ENCODE measurements around the gene VSIG4.

VSIG4 gene

DNA sequence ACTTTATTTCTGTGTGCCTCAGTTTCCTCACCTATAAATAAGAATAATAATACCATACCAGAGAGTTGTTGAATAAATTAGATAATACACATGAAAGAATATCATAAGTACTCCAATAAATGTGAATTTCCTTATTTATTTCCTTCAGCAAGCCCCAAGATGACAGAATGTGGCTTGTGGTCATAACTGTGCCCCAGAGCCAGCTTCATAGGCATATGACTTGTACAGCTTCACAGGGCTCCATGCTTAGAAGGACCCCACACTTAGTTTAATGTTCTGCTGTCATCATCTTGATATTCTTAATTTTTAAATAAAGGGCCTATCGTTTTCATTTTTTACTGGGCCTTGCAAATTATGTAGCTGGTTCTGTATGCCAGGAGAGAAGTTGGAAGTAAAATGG lies 25.3 kb downstream of the VSIG4 start:
- Histone ChIP-seq H3K4me1 (peaks cover 6% of the 10 kb centered on the region), H3K9ac (no peak overlapping the region), H3K4me3 (ENCODE audit: low read depth, low read length) (no peak overlapping the region), H3K27ac (no peak overlapping the region), H3K9me3 (ENCODE audit: control insufficient read depth, low read length) (no peaks in the 10 kb centered on the region), H2AFZ (no peak overlapping the region), H3K36me3 (ENCODE audit: control insufficient read depth, insufficient read depth, low read length) (no peaks in the 10 kb centered on the region), H3K79me2 (no peaks in the 10 kb centered on the region), H3K27me3 (ENCODE audit: control insufficient read depth, insufficient read depth, low read length) (no peaks in the 10 kb centered on the region), H3K4me2 (ENCODE audit: low read length) (no peak overlapping the region)
- TF ChIP-seq, protein P1, sequence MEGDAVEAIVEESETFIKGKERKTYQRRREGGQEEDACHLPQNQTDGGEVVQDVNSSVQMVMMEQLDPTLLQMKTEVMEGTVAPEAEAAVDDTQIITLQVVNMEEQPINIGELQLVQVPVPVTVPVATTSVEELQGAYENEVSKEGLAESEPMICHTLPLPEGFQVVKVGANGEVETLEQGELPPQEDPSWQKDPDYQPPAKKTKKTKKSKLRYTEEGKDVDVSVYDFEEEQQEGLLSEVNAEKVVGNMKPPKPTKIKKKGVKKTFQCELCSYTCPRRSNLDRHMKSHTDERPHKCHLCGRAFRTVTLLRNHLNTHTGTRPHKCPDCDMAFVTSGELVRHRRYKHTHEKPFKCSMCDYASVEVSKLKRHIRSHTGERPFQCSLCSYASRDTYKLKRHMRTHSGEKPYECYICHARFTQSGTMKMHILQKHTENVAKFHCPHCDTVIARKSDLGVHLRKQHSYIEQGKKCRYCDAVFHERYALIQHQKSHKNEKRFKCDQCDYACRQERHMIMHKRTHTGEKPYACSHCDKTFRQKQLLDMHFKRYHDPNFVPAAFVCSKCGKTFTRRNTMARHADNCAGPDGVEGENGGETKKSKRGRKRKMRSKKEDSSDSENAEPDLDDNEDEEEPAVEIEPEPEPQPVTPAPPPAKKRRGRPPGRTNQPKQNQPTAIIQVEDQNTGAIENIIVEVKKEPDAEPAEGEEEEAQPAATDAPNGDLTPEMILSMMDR (IDR thresholded peaks at IDR 0.05) = no peak

- no peak overlapping the region for H3K9ac ChIP-seq
- no peak overlapping the region for H3K4me2 ChIP-seq (ENCODE audit: low read length)
- H3K79me2 ChIP-seq = no peaks in the 10 kb centered on the region
- H3K36me3 ChIP-seq (ENCODE audit: control insufficient read depth, insufficient read depth, low read length) = no peaks in the 10 kb centered on the region
- H2AFZ ChIP-seq = no peak overlapping the region
- TF ChIP-seq, protein P1 (IDR thresholded peaks at IDR 0.05) = no peak
- no peaks in the 10 kb centered on the region for H3K9me3 ChIP-seq (ENCODE audit: control insufficient read depth, low read length)
- no peak overlapping the region for H3K27ac ChIP-seq
- H3K4me1 ChIP-seq = peaks cover 6% of the 10 kb centered on the region
- H3K27me3 ChIP-seq (ENCODE audit: control insufficient read depth, insufficient read depth, low read length) = no peaks in the 10 kb centered on the region
- no peak overlapping the region for H3K4me3 ChIP-seq (ENCODE audit: low read depth, low read length)
These were observed 25.8 kb downstream of the VSIG4 start for GRCh38 chrX:66014084-66014483.

DNA sequence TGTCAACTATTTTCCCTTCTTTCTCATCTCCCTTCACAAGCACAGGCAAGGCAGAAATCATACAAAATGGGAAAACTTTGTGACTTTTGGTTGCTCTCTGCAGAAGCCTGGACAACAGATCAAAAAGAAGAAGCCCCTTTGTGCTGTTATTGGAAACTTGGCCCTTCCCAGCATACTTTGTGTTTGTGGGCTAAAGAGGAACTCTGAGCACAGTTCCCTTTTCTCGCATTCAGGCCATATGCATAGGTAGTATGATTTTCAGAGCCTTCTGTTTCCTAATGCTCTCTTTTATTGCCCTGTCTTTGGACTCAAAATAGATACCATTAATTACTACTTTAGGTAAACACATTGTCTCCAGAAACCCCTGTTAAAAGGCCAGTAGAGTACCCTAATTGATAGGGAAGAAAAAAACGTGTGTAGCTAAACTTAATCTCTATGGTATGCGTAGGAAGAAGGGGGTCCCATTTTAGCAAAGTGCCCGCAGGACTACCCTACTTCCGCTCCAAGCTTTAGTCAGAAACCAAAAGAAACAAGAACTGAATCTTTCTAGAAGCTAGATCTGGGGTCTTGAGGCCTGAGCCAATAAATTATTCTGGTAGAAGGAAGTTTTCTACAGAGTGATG lies 26.6 kb downstream of the VSIG4 start:
- no peaks in the 10 kb centered on the region for H3K27me3 ChIP-seq (ENCODE audit: control insufficient read depth, insufficient read depth, low read length)
- no peak overlapping the region for H2AFZ ChIP-seq
- H3K4me3 ChIP-seq (ENCODE audit: low read depth, low read length) = no peak overlapping the region
- H3K4me1 ChIP-seq = peaks cover 6% of the 10 kb centered on the region
- no peaks in the 10 kb centered on the region for H3K36me3 ChIP-seq (ENCODE audit: control insufficient read depth, insufficient read depth, low read length)
- no peak overlapping the region for H3K9ac ChIP-seq
- no peaks in the 10 kb centered on the region for H3K79me2 ChIP-seq
- H3K4me2 ChIP-seq (ENCODE audit: low read length) = no peak overlapping the region
- no peaks in the 10 kb centered on the region for H3K9me3 ChIP-seq (ENCODE audit: control insufficient read depth, low read length)
- TF ChIP-seq, protein P1 (IDR thresholded peaks at IDR 0.05) = no peak
- H3K27ac ChIP-seq = no peak overlapping the region

DNA sequence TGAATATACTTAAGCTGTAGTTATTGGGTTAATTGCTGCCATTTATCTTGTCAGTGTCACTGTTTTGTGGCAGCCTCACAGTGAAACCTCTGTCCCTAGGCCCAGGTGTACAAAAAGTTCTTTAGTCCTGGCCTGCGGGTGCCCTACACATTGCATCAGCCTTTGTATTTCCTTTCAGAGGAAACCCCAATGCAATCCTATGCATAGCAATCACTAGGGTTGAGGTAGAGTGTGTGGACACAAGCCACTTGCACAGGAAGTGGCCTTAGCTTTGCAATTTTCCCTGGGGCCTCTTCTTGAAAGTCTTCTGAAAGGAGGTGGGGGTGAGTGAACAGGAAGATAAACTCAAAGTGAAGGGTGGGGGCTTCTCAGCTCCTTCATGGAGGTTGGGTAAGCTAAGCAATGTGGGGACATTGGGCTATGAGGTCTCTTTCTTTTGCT lies 27.8 kb downstream of the VSIG4 start:
- Histone ChIP-seq H2AFZ (no peak overlapping the region), H3K27ac (no peak overlapping the region), H3K27me3 (ENCODE audit: control insufficient read depth, insufficient read depth, low read length) (no peaks in the 10 kb centered on the region), H3K9me3 (ENCODE audit: control insufficient read depth, low read length) (no peaks in the 10 kb centered on the region), H3K9ac (no peak overlapping the region), H3K79me2 (no peaks in the 10 kb centered on the region), H3K4me1 (no peaks in the 10 kb centered on the region), H3K4me3 (ENCODE audit: low read depth, low read length) (no peak overlapping the region), H3K36me3 (ENCODE audit: control insufficient read depth, insufficient read depth, low read length) (no peaks in the 10 kb centered on the region), H3K4me2 (ENCODE audit: low read length) (no peak overlapping the region)
- TF ChIP-seq, protein P1 (IDR thresholded peaks at IDR 0.05) = no peak

DNA sequence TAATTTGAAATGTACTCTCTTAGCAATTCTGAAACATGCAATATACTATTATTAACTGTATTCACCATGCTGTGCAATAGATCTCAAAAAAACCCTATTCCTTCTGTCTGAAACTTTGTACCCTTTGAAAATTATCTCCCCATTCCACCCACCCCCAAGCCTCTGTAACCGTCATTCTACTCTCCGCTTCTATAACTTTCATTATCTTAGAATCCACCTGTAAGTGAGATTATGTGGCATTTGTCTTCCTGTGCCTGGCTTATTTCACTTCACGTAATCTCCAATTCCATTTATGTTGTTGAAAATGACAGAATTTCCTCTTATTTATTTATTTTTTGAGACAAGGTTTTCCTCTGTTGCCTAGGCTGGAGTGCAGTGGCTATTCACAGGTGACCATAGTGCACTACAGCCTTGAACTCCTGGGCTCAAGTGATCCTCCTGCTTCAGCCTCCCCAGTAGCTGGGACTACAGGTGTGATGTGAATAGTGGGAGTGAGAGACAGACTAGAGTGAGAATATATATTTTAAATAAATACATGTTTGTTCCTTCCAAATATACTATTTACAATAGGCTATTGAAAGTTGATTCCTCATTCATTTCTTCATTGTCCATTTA lies 30.5 kb downstream of the VSIG4 start:
- no peak overlapping the region for H3K9ac ChIP-seq
- H3K36me3 ChIP-seq (ENCODE audit: control insufficient read depth, insufficient read depth, low read length) = no peaks in the 10 kb centered on the region
- H3K9me3 ChIP-seq (ENCODE audit: control insufficient read depth, low read length) = no peaks in the 10 kb centered on the region
- H3K27me3 ChIP-seq (ENCODE audit: control insufficient read depth, insufficient read depth, low read length) = no peaks in the 10 kb centered on the region
- no peak overlapping the region for H3K27ac ChIP-seq
- no peak overlapping the region for H2AFZ ChIP-seq
- TF ChIP-seq, protein P1 (IDR thresholded peaks at IDR 0.05) = no peak
- H3K79me2 ChIP-seq = no peaks in the 10 kb centered on the region
- H3K4me2 ChIP-seq (ENCODE audit: low read length) = no peak overlapping the region
- H3K4me1 ChIP-seq = no peaks in the 10 kb centered on the region
- no peak overlapping the region for H3K4me3 ChIP-seq (ENCODE audit: low read depth, low read length)
